ENCODE results near the gene ZNF529.
"Not testable (repeated sequence)": the region's sequence is repeated elsewhere in the genome, so short reads cannot be mapped to it uniquely, and the experiment has no call there.

Gene ZNF529

GRCh38 chr19:36573020-36573894 lies at the start of gene ZNF529:
ZNF529 (minus strand) TSS chr19:36573292; CDS start chr19:36572346, 946 bp downstream.
- DNase-seq, result peak; percentile 88

- no peak for DNase-seq
These were observed 32.9 kb upstream of the ZNF529 start for GRCh38 chr19:36605877-36606478.

GRCh38 chr19:36605101-36605876 lies 32.2 kb upstream of the ZNF529 start, which contains the start of gene ZNF382:
ZNF382 (plus strand) TSS chr19:36605313; CDS start chr19:36609915, 4,602 bp downstream.
- DNase-seq, result peak; percentile 94

GRCh38 chr19:36604656-36605100 lies 31.6 kb upstream of the ZNF529 start:
- peak; percentile 91 for DNase-seq

- DNase-seq, result not testable (repeated sequence)
These were observed 29.6 kb upstream of the ZNF529 start for GRCh38 chr19:36602681-36603080.

GRCh38 chr19:36579255-36579654 lies 6.2 kb upstream of the ZNF529 start:
- DNase-seq, result no peak

- no peak for DNase-seq
These were observed 4.3 kb upstream of the ZNF529 start for GRCh38 chr19:36577271-36577996.

- DNase-seq, result no peak
These were observed 1.6 kb upstream of the ZNF529 start for GRCh38 chr19:36574741-36575140.

GRCh38 chr19:36573895-36574720 lies 1.0 kb upstream of the ZNF529 start:
- DNase-seq, result no peak

GRCh38 chr19:36572593-36573019 lies 486 bp downstream of the ZNF529 start:
- DNase-seq, result no peak

GRCh38 chr19:36564391-36564790 lies 8.7 kb downstream of the ZNF529 start:
- no peak for DNase-seq

GRCh38 chr19:36547001-36547732 lies 25.9 kb downstream of the ZNF529 start:
- no peak for DNase-seq

GRCh38 chr19:36528921-36529518 lies 44.1 kb downstream of the ZNF529 start:
- DNase-seq, result peak; percentile 59

- peak; percentile 97 for DNase-seq
These were observed 44.7 kb downstream of the ZNF529 start, which contains the start of gene ZNF260 for GRCh38 chr19:36528194-36528920. ZNF260 (minus strand) TSS chr19:36528271; CDS start chr19:36515238, 13,033 bp downstream.

GRCh38 chr19:36527873-36528193 lies 45.3 kb downstream of the ZNF529 start:
- DNase-seq, result no peak

- DNase-seq, result no peak
These were observed 45.8 kb downstream of the ZNF529 start for GRCh38 chr19:36527341-36527740.

GRCh38 chr19:36526581-36526980 lies 46.5 kb downstream of the ZNF529 start:
- DNase-seq, result no peak

- no peak for DNase-seq
These were observed 48.5 kb downstream of the ZNF529 start for GRCh38 chr19:36524617-36525016.

GRCh38 chr19:36514012-36514612 lies 59.0 kb downstream of the ZNF529 start:
- DNase-seq, result no peak

Data from activated CD8-positive, alpha-beta memory T cell treated with anti-CD3 and anti-CD28 coated beads, Interleukin-2, amount 50 U/mL, for 48 hours (primary cell).